Measurements from ENCODE around the gene ZNRD2.

The ZNRD2 gene

DNA sequence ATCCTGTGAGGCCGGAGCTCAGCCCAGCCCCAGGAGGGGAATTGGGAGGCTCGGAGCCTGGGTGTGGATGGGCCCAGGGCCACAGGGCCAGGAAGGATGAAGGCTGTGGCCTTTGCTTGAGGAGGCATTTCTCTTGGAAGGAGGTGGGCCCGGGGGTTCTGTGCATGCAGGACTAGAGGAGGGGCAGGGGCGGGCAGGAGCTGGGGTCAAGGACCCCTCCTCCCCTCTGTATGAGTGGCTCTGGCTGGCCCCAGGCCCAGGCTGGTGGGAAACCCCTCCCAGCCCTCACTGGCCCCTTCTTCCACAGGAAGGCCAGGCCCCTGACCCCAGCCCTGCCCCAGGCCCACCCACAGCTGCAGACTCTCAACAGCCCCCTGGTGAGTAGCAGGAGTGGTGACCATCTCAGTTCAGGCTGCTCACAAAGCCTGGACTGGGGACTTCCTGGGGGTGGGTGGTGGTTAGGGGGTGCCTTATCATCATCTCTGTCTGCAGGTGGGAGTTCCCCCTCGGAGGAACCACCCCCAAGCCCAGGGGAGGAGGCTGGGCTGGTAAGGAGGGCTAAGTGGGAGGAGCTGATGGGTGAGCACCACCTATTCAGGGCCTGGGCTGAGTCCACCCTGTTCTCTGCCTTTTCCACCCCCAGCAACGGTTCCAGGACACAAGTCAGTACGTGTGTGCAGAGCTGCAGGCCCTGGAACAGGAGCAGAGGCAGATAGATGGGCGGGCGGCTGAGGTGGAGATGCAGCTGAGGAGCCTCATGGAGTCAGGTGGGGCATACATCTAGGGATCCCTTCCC is 19.4 kb downstream of the ZNRD2 start:
- no peak for TF ChIP-seq CTCF (IDR thresholded peaks at IDR 0.05; ENCODE audit: low read depth, low read length)
- DNase-seq (ENCODE audit: extremely low read depth, low read depth): no peak

DNA sequence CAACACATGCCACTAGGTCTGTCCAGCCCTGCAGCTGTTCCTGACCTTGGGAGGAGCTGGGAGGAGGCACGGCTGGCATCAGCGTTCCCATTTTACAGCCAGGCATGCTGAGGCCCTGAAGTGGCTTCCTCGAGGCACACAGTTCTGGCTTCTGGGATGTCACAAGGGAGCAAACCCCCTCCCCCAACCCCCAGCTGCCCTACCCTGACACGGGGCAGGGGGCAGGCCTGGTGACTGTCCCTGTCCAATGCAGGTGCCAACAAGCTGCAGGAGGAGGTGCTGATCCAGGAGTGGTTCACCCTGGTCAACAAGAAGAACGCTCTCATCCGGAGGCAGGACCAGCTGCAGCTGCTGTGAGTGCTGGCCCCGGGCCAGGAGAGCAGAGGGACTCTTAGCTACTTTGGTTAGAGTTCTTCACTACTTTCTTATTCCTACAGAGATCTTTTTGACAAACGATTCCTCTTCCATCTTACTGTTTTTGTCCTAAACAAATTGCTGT is 20.0 kb downstream of the ZNRD2 start:
- DNase-seq (ENCODE audit: extremely low read depth, low read depth): no peak
- no peak for TF ChIP-seq CTCF (IDR thresholded peaks at IDR 0.05; ENCODE audit: low read depth, low read length)

DNA sequence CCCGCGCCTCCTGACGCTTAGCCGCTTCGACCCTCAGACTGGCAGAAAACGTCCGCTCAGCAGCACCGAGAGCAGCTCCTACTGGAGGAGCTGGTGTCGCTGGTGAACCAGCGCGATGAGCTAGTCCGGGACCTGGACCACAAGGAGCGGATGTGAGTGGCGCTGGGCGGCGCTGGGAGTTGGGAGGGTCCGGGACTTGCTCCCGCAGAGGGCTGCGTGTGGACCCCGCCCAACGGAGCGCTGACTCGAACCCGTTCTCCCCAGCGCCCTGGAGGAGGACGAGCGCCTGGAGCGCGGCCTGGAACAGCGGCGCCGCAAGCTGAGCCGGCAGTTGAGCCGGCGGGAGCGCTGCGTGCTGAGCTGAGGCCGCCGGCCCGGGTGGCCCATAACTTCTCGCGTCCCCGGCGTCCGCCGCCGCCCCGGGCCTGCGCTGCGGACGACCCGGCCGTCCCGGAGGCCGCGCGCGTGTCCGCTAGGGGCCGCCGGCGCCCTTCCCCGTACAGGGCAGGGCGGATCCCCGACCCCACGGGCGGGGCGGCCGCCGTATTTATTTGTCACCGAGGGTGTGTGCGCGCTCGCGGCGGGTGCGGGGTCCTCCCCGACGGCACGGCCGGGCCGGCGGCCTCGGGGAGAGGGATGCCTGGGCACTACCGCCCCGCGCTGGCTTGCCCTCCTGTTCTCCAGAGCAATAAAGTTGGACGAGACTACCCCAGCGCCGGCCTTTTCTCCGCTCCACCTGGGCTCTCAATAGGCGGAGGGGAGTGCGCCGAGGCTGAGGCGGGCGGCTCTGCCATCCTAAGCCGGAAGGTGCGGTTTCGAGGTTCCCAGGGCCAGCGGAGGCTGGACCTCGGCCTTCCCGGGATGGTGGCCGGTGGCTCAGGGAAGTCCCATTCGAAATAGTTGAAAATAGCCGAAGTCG is 21.9 kb downstream of the ZNRD2 start:
- DNase-seq (ENCODE audit: extremely low read depth, low read depth): no peak
- no peak for TF ChIP-seq CTCF (IDR thresholded peaks at IDR 0.05; ENCODE audit: low read depth, low read length)

GRCh38 chr11:65592858-65593517 is 22.7 kb downstream of the ZNRD2 start:
- DNase-seq (ENCODE audit: extremely low read depth, low read depth): no peak

DNA sequence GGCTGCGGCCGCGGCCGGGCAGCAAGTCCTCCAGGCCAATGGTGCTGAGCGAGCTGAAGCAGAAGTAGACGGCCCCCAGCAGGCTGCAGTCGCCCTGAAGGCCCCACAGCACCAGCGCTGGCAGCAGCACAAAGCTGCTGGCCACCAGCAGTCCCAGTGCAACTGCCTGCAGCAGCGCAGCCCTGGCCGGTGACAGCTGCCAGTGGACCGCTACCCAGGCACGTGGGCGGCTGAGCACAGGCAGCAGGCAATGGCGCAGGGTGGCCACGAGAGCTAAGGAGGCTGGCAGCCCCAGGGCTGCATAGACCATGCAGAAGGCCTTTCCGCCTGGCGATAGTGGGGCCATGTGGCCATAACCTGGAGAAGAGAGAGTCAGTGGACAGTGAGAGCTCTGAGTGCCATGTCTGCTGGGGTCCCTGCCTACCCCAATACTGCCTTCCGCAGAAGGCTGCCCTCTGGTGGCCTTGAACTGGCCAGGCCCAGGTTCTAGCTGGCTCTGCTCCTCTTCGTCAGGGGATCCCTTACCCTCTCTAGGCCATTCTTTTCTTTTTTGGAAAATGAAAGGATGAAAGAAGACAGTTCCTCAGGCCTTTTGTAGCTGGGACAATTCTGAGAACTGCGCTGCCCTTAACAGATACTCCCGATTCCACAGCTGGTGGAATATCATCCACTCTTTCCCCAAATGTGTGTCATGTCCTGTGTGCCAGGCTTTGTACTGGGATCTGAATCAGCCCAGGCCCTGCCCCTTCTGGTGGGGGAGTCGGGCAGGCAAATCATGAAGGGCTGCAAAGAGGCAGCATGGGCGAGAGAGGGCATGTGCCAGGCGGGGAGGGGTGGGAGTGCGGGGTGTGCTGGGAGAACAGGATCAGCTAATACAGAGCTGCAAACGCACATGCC is 23.5 kb downstream of the ZNRD2 start:
- DNase-seq (ENCODE audit: extremely low read depth, low read depth): no peak

More at GRCh38 chr11:65592858-65593517, 22.7 kb downstream of the ZNRD2 start:
- no peak for TF ChIP-seq CTCF (IDR thresholded peaks at IDR 0.05; ENCODE audit: low read depth, low read length)

More for the DNA sequence above, 23.5 kb downstream of the ZNRD2 start:
- TF ChIP-seq CTCF (IDR thresholded peaks at IDR 0.05; ENCODE audit: low read depth, low read length): peak; percentile 68

All from AG09319 (cell line).